SK-N-SH (cell line): ENCODE data around the gene WDHD1. TPM values are rescaled to one million over a fixed set of nuclear protein-coding genes. Genes with fewer than 3 reads are reported as not detected.

Experiments
- CTCF ChIA-PET: fragments of 300-600, 350-600 bp; formaldehyde crosslinking; extraction: SDS; loops from one replicate; lab custom pipeline; 2021; lab: Yijun Ruan, JAX
- POLR2A ChIA-PET: fragments of 350-600 bp; sonication (Branson Sonifier 250); formaldehyde crosslinking; extraction: SDS; loops from one replicate; lab custom pipeline; 2020; ENCODE audit warnings: antibody characterized with exemption, inconsistent platforms; lab: Yijun Ruan, JAX
- DNase-seq: peaks from one replicate; pipeline ENCODE4 v3.0.0; 2012
- H2AFZ ChIP-seq: fragments of 200-600 bp; sonication (generic); 2 replicates; pipeline ENCODE4 v1.8.1; 2016; ENCODE audit warnings: antibody characterized with exemption, mild to moderate bottlenecking, low read depth
- H3F3A ChIP-seq: fragments of 200-600 bp; sonication (generic); replicated peaks from 2 replicates; pipeline ENCODE3; 2016; ENCODE audit warnings: antibody characterized with exemption, mild to moderate bottlenecking; ENCODE audit not compliant: insufficient read depth
- H3K27ac ChIP-seq, 2 experiments: fragments of 200-500 bp in 1 of 2; fragments of 200-600 bp in 1 of 2; sonication (Bioruptor generic) in 1 of 2; sonication (generic), shearing (Covaris generic) in 1 of 2; 2 replicates each; pipeline versions ENCODE4 v1.5.1 to v1.6.1; 2014 to 2016; ENCODE audit warnings: low read depth in 2 of 2, inconsistent platforms in 1 of 2, low read length in 1 of 2, mild to moderate bottlenecking in 1 of 2, mixed read lengths in 1 of 2
- H3K27me3 ChIP-seq: fragments of 200-600 bp; sonication (generic), shearing (Covaris generic); 2 replicates; pipeline ENCODE4 v1.6.1; 2016; ENCODE audit warnings: mixed run types; ENCODE audit not compliant: insufficient read depth
- H3K36me3 ChIP-seq, 2 experiments: fragments of 200-500 bp in 1 of 2; fragments of 200-600 bp in 1 of 2; sonication (Bioruptor generic) in 1 of 2; sonication (generic) in 1 of 2; replicated peaks in 1 of 2; 2 replicates each; pipeline versions ENCODE3 to v1.5.1; 2014 to 2016; ENCODE audit warnings: low read length in 1 of 2, mild to moderate bottlenecking in 1 of 2; ENCODE audit not compliant: insufficient read depth in 2 of 2, control insufficient read depth in 1 of 2
- H3K4me1 ChIP-seq, 2 experiments: fragments of 200-500 bp in 1 of 2; fragments of 200-600 bp in 1 of 2; sonication (Bioruptor generic) in 1 of 2; sonication (generic), shearing (Covaris generic) in 1 of 2; 2 replicates each; pipeline versions ENCODE4 v1.5.1 to v1.6.1; 2014 to 2016; ENCODE audit warnings: low read depth in 1 of 2, low read length in 1 of 2, mixed run types in 1 of 2; ENCODE audit not compliant: insufficient read depth in 2 of 2, control insufficient read depth in 1 of 2
- H3K4me2 ChIP-seq: fragments of 200-600 bp; sonication (generic), shearing (Covaris generic); 2 replicates; pipeline ENCODE4 v1.6.1; 2017; ENCODE audit warnings: mixed run types
- H3K4me3 ChIP-seq, 2 experiments: fragments of 200-500 bp in 1 of 2; fragments of 200-600 bp in 1 of 2; sonication (Bioruptor generic) in 1 of 2; sonication (generic), shearing (Covaris generic) in 1 of 2; 2 replicates each; pipeline versions ENCODE4 v1.5.1 to v1.8.1; 2014 to 2016; ENCODE audit warnings: low read depth in 2 of 2, inconsistent platforms in 1 of 2, low read length in 1 of 2, mild to moderate bottlenecking in 1 of 2, mixed read lengths in 1 of 2, moderate library complexity in 1 of 2
- H3K79me2 ChIP-seq: fragments of 200-600 bp; sonication (generic); 2 replicates; pipeline ENCODE4 v1.8.1; 2017; ENCODE audit warnings: mild to moderate bottlenecking; ENCODE audit not compliant: insufficient read depth
- H3K9ac ChIP-seq: fragments of 200-600 bp; sonication (generic); 2 replicates; pipeline ENCODE4 v1.6.1; 2017; ENCODE audit warnings: mixed run types
- H3K9me2 ChIP-seq: fragments of 200-600 bp; sonication (generic); 2 replicates; pipeline ENCODE4 v1.6.1; 2017; ENCODE audit warnings: mixed run types
- H3K9me3 ChIP-seq: fragments of 200-600 bp; sonication (generic); 2 replicates; pipeline ENCODE4 v1.6.1; 2017; ENCODE audit warnings: mixed run types, mild to moderate bottlenecking, moderate library complexity
- H4K20me1 ChIP-seq: fragments of 200-600 bp; sonication (generic); 2 replicates; pipeline ENCODE4 v1.6.1; 2017; ENCODE audit warnings: mild to moderate bottlenecking, mixed run types; ENCODE audit not compliant: insufficient read depth
- ELF1 ChIP-seq: IDR thresholded peaks from 2 replicates; pipeline ENCODE4 v1.4.0; 2012
- FOXJ3 ChIP-seq: sonication (generic); formaldehyde crosslinking; IDR thresholded peaks from 2 replicates; pipeline ENCODE4 v1.5.1; 2020; ENCODE audit warnings: mild to moderate bottlenecking, missing genetic modification reagents
- FOXM1 ChIP-seq: IDR thresholded peaks from 2 replicates; pipeline ENCODE4 v1.4.0; 2012; ENCODE audit warnings: low read depth, mild to moderate bottlenecking
- GATA2 ChIP-seq: sonication (generic); formaldehyde crosslinking; IDR thresholded peaks from 2 replicates; pipeline ENCODE4 v1.5.0; 2020; ENCODE audit warnings: mild to moderate bottlenecking, missing genetic modification reagents
- JUND ChIP-seq: IDR thresholded peaks from 2 replicates; pipeline ENCODE4 v1.4.0; 2012
- MEF2A ChIP-seq: IDR thresholded peaks from 2 replicates; pipeline ENCODE4 v1.4.0; 2012; ENCODE audit warnings: low read depth, borderline replicate concordance
- MXI1 ChIP-seq: IDR thresholded peaks from 2 replicates; pipeline ENCODE4 v1.6.1; 2012; ENCODE audit warnings: mild to moderate bottlenecking, low read depth, low read length, improper control_type of control experiment
- POLR2AphosphoS5 ChIP-seq: IDR thresholded peaks from 2 replicates; pipeline ENCODE4 v1.6.1; 2012; ENCODE audit warnings: low read depth, low read length
- SMC3 ChIP-seq: IDR thresholded peaks from 2 replicates; pipeline ENCODE4 v1.6.1; 2012; ENCODE audit warnings: low read depth, low read length, improper control_type of control experiment
- TCF12 ChIP-seq: IDR thresholded peaks from 2 replicates; pipeline ENCODE4 v1.4.0; 2012
- TEAD4 ChIP-seq: IDR thresholded peaks from 2 replicates; pipeline ENCODE4 v1.4.0; 2012; ENCODE audit warnings: mild to moderate bottlenecking, borderline replicate concordance; ENCODE audit not compliant: insufficient read depth
- USF2 ChIP-seq: fragments of 150-350 bp; IDR thresholded peaks from 2 replicates; pipeline ENCODE4 v1.6.1; 2017; ENCODE audit warnings: antibody characterized with exemption, low read length, low read depth, borderline replicate concordance
- YY1 ChIP-seq: IDR thresholded peaks from 2 replicates; pipeline ENCODE4 v1.4.0; 2012; ENCODE audit warnings: low read depth, mild to moderate bottlenecking
- WGBS: methylation state at CpG from one replicate; pipeline ENCODE4 v1.1.6; 2017; ENCODE audit warnings: low lambda C conversion rate; 5-methylcytosine and 5-hydroxymethylcytosine counted together
- polyA plus RNA-seq, 3 experiments: library from polyadenylated mRNA; depleted of rRNA; stranded (reverse); fragments of >200 nt; gene quantifications; 2 replicates each; pipeline ENCODE4 v1.2.3, GENCODE V29; 2012
- TF ChIP-seq, protein P1 (sequence below): IDR thresholded peaks from 2 replicates; pipeline ENCODE4 v1.4.0; 2012; ENCODE audit warnings: low read depth
- TF ChIP-seq, protein P2 (sequence below): IDR thresholded peaks from 2 replicates; pipeline ENCODE4 v1.6.1; 2012; ENCODE audit warnings: mild to moderate bottlenecking, low read depth, low read length, moderate library complexity
- TF ChIP-seq, protein P3 (sequence below): IDR thresholded peaks from 2 replicates; pipeline ENCODE4 v1.4.0; 2012; ENCODE audit warnings: low read depth, borderline replicate concordance
- TF ChIP-seq, protein P4 (sequence below): IDR thresholded peaks from 2 replicates; pipeline ENCODE4 v1.4.0; 2012; ENCODE audit warnings: low read depth, borderline replicate concordance
- TF ChIP-seq, protein P5 (sequence below): fragments of 200-600 bp; sonication (generic); IDR thresholded peaks from 2 replicates; pipeline ENCODE4 v1.6.1; 2017; ENCODE audit warnings: antibody characterized with exemption, mild to moderate bottlenecking, moderate library complexity

WDHD1 gene
- polyA plus RNA-seq, 1 of the 3 experiments (the other 2 are of a cell fraction) = 2.9 TPM

GRCh38 chr14:55047301-55048053 is 20.6 kb upstream of the WDHD1 start:
- peaks cover 5% of the 10 kb centered on the region for H3K79me2 ChIP-seq
- no peak overlapping the region for H3K4me3 ChIP-seq
- H3K27me3 ChIP-seq = no peaks in the 10 kb centered on the region
- H3K9ac ChIP-seq = no peak overlapping the region
- H3K9me2 ChIP-seq = no peaks in the 10 kb centered on the region
- ChIA-PET CTCF (interaction anchor here (1.6 kb wide), 1 partner anchor 114 kb away, joined by 5 read pairs; no protein-coding TSS in a partner anchor), POLR2A (interaction anchor here (1.1 kb wide), 1 partner anchor 145 kb away, joined by 3 read pairs; no protein-coding TSS in a partner anchor)
- no peak overlapping the region for H2AFZ ChIP-seq
- TF ChIP-seq POLR2AphosphoS5 (no peak), FOXM1 (no peak), GATA2 (CRISPR knock-in tag) (no peak)
- TF ChIP-seq, protein P1, sequence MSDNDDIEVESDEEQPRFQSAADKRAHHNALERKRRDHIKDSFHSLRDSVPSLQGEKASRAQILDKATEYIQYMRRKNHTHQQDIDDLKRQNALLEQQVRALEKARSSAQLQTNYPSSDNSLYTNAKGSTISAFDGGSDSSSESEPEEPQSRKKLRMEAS = no peak
- TF ChIP-seq, protein P2, sequence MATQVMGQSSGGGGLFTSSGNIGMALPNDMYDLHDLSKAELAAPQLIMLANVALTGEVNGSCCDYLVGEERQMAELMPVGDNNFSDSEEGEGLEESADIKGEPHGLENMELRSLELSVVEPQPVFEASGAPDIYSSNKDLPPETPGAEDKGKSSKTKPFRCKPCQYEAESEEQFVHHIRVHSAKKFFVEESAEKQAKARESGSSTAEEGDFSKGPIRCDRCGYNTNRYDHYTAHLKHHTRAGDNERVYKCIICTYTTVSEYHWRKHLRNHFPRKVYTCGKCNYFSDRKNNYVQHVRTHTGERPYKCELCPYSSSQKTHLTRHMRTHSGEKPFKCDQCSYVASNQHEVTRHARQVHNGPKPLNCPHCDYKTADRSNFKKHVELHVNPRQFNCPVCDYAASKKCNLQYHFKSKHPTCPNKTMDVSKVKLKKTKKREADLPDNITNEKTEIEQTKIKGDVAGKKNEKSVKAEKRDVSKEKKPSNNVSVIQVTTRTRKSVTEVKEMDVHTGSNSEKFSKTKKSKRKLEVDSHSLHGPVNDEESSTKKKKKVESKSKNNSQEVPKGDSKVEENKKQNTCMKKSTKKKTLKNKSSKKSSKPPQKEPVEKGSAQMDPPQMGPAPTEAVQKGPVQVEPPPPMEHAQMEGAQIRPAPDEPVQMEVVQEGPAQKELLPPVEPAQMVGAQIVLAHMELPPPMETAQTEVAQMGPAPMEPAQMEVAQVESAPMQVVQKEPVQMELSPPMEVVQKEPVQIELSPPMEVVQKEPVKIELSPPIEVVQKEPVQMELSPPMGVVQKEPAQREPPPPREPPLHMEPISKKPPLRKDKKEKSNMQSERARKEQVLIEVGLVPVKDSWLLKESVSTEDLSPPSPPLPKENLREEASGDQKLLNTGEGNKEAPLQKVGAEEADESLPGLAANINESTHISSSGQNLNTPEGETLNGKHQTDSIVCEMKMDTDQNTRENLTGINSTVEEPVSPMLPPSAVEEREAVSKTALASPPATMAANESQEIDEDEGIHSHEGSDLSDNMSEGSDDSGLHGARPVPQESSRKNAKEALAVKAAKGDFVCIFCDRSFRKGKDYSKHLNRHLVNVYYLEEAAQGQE = no peak
- H4K20me1 ChIP-seq = no peaks in the 10 kb centered on the region
- peaks cover 30% of the 10 kb centered on the region for H3F3A ChIP-seq
- no peaks in the 10 kb centered on the region for H3K9me3 ChIP-seq
- H3K36me3 ChIP-seq = peaks cover 28 to 38% of the 10 kb centered on the region in 2 experiments
- H3K4me2 ChIP-seq = no peak overlapping the region
- H3K27ac ChIP-seq = no peak overlapping the region
- WGBS = 97% methylated on average over 5 of the region's 5 CpGs
- peaks cover 0 to 6% of the 10 kb centered on the region in 2 experiments; a peak in 3 of 4 replicates for H3K4me1 ChIP-seq
- no peak for DNase-seq

DNA sequence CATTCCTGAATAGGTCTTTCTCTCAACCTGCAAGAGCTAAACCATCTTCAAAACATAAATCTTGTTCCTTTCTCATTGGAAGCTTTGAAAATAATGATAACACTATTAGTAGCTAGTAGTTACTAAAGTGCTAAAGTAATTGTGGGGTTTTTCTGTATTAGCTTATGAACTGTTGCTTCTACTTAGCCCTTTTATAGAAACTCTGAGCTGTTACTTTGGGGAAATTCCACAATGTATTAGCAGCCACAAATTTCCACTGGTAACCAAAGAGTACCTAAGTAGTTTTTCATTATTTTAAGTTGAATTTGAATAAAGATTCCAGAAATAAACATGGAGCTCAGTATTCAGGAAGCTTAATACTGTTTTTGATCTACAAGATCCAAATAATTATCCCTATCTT is 18.2 kb upstream of the WDHD1 start:
- Histone ChIP-seq H3K27me3 (no peaks in the 10 kb centered on the region), H3K4me2 (no peak overlapping the region), H3K79me2 (peaks cover 17% of the 10 kb centered on the region), H2AFZ (no peak overlapping the region), H3K9me3 (no peaks in the 10 kb centered on the region), H3K36me3 (peaks cover 38% of the 10 kb centered on the region in 2 experiments), H3K9me2 (no peaks in the 10 kb centered on the region), H3K4me3 (no peak overlapping the region), H3F3A (peaks cover 20% of the 10 kb centered on the region), H3K4me1 (no peaks in the 10 kb centered on the region; a peak in 2 of 4 replicates), H4K20me1 (no peaks in the 10 kb centered on the region), H3K9ac (no peak overlapping the region), H3K27ac (no peak overlapping the region)
- POLR2A ChIA-PET = interaction anchor here (1.7 kb wide), 1 partner anchor 18 kb away, joined by 5 read pairs; the partner anchor contains the start of genes SOCS4 and WDHD1
- CTCF ChIA-PET = interaction anchor here (1.7 kb wide), 1 partner anchor 11 kb away, joined by 6 read pairs; no protein-coding TSS in a partner anchor
- no peak for DNase-seq
- TF ChIP-seq FOXJ3 (CRISPR knock-in tag) (no peak), TEAD4 (no peak), TCF12 (no peak), JUND (no peak), MXI1 (no peak), ELF1 (no peak), USF2 (no peak), MEF2A (no peak), YY1 (no peak), SMC3 (no peak)
- TF ChIP-seq, protein P3, sequence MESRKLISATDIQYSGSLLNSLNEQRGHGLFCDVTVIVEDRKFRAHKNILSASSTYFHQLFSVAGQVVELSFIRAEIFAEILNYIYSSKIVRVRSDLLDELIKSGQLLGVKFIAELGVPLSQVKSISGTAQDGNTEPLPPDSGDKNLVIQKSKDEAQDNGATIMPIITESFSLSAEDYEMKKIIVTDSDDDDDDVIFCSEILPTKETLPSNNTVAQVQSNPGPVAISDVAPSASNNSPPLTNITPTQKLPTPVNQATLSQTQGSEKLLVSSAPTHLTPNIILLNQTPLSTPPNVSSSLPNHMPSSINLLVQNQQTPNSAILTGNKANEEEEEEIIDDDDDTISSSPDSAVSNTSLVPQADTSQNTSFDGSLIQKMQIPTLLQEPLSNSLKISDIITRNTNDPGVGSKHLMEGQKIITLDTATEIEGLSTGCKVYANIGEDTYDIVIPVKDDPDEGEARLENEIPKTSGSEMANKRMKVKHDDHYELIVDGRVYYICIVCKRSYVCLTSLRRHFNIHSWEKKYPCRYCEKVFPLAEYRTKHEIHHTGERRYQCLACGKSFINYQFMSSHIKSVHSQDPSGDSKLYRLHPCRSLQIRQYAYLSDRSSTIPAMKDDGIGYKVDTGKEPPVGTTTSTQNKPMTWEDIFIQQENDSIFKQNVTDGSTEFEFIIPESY = no peak
- TF ChIP-seq, protein P4, sequence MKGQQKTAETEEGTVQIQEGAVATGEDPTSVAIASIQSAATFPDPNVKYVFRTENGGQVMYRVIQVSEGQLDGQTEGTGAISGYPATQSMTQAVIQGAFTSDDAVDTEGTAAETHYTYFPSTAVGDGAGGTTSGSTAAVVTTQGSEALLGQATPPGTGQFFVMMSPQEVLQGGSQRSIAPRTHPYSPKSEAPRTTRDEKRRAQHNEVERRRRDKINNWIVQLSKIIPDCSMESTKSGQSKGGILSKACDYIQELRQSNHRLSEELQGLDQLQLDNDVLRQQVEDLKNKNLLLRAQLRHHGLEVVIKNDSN = no peak
- TF ChIP-seq, protein P5, sequence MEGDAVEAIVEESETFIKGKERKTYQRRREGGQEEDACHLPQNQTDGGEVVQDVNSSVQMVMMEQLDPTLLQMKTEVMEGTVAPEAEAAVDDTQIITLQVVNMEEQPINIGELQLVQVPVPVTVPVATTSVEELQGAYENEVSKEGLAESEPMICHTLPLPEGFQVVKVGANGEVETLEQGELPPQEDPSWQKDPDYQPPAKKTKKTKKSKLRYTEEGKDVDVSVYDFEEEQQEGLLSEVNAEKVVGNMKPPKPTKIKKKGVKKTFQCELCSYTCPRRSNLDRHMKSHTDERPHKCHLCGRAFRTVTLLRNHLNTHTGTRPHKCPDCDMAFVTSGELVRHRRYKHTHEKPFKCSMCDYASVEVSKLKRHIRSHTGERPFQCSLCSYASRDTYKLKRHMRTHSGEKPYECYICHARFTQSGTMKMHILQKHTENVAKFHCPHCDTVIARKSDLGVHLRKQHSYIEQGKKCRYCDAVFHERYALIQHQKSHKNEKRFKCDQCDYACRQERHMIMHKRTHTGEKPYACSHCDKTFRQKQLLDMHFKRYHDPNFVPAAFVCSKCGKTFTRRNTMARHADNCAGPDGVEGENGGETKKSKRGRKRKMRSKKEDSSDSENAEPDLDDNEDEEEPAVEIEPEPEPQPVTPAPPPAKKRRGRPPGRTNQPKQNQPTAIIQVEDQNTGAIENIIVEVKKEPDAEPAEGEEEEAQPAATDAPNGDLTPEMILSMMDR = no peak
